NCI-H128 (cell line): ENCODE results near the gene CASP14.
"Not testable (repeated sequence)": the region's sequence is repeated elsewhere in the genome, so short reads cannot be mapped to it uniquely, and the experiment has no call there.

Experiments used
- DNase-seq: peaks from one replicate; lab custom pipeline; 2025; ENCODE audit not compliant: unreplicated experiment; lab: John Stamatoyannopoulos, UW

Gene CASP14

GRCh38 chr19:15048885-15049541, at the start of gene CASP14:
CASP14 (plus strand) TSS chr19:15049480; CDS start chr19:15052252, 2,772 bp downstream.
- no peak for DNase-seq

GRCh38 chr19:15008308-15008707, 41.0 kb upstream of the CASP14 start:
- DNase-seq = no peak

- DNase-seq = no peak
Measured at GRCh38 chr19:15010501-15011300, 38.6 kb upstream of the CASP14 start.

- DNase-seq = no peak
Measured at GRCh38 chr19:15014579-15014978, 34.7 kb upstream of the CASP14 start.

GRCh38 chr19:15015946-15016542, 33.2 kb upstream of the CASP14 start:
- no peak for DNase-seq

GRCh38 chr19:15018836-15019235, 30.4 kb upstream of the CASP14 start:
- not testable (repeated sequence) for DNase-seq

GRCh38 chr19:15021286-15022007, 27.8 kb upstream of the CASP14 start:
- no peak for DNase-seq

GRCh38 chr19:15022752-15023151, 26.5 kb upstream of the CASP14 start:
- DNase-seq = no peak

GRCh38 chr19:15025217-15025616, 24.1 kb upstream of the CASP14 start:
- no peak for DNase-seq

GRCh38 chr19:15028490-15028889, 20.8 kb upstream of the CASP14 start:
- DNase-seq = no peak

GRCh38 chr19:15031675-15032074, 17.6 kb upstream of the CASP14 start:
- no peak for DNase-seq

GRCh38 chr19:15035795-15036311, 13.4 kb upstream of the CASP14 start:
- DNase-seq = no peak

- DNase-seq = no peak
Measured at GRCh38 chr19:15037586-15037985, 11.7 kb upstream of the CASP14 start.

- DNase-seq = no peak
Measured at GRCh38 chr19:15038294-15038693, 11.0 kb upstream of the CASP14 start.

GRCh38 chr19:15042003-15042402, 7.3 kb upstream of the CASP14 start:
- no peak for DNase-seq

- DNase-seq = no peak
Measured at GRCh38 chr19:15042826-15043225, 6.5 kb upstream of the CASP14 start.

- DNase-seq = no peak
Measured at GRCh38 chr19:15045506-15045905, 3.8 kb upstream of the CASP14 start.

GRCh38 chr19:15047680-15048079, 1.6 kb upstream of the CASP14 start:
- no peak for DNase-seq

- DNase-seq = no peak
Measured at GRCh38 chr19:15048128-15048527, 1.2 kb upstream of the CASP14 start.

- DNase-seq = no peak
Measured at GRCh38 chr19:15050639-15051038, 1.4 kb downstream of the CASP14 start.

- no peak for DNase-seq
Measured at GRCh38 chr19:15062036-15062435, 12.8 kb downstream of the CASP14 start.
